WI38 (cell line): ENCODE results near the gene NUP205.

Experiments
- H3K4me3 ChIP-seq: 2 replicates; pipeline ENCODE4 v1.5.1; 2011; ENCODE audit warnings: low read depth, mild to moderate bottlenecking, control low read depth, low read length
- CTCF ChIP-seq: IDR thresholded peaks from 2 replicates; pipeline ENCODE4 v1.5.1; 2012; ENCODE audit warnings: low read depth, mild to moderate bottlenecking, control low read depth, low read length

NUP205 gene

DNA sequence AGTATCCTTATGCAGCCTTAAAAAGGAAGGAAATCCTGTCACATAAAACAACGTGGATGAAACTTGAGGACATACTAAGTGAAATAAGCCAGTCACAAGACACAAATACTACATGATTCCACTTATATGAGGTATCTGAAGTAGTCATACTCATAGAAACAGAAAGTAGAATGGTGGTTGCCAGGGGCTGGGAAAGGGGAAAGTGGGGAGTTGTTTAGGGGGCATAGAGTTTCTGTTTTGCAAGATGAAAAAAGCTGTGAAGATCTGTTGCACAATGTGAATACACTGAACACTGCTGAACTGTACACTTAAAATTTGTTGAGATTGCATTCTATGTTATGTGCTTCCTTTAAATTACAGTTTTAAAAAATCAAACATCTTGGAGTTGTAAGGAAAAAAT, 2.9 kb downstream of the NUP205 start:
- TF ChIP-seq CTCF, result no peak
- H3K4me3 ChIP-seq, result no peak overlapping the region

GRCh38 chr7:135562720-135563119, 5.0 kb downstream of the NUP205 start:
- TF ChIP-seq CTCF, result no peak
- no peak overlapping the region for H3K4me3 ChIP-seq

- TF ChIP-seq CTCF, result no peak
- no peak overlapping the region for H3K4me3 ChIP-seq
These were observed 14.1 kb downstream of the NUP205 start for GRCh38 chr7:135571834-135572233.

DNA sequence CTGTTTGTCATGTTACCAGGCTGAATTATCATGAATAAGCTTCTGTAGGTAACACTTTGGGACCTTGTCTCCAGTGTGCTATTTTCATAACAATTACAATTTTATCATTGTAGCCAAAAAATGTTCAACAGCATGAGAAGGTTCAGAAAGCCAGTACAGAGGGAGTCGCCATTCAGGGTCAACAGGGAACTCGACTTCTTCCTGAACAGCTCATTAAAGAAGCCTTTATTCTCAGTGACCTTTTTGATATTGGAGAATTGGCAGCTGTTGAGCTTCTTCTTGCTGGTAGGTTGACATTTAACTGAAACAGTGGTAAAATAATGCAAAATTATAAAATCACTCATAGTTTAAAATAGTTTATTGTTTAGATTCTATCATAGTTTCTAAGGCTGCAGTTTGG, 15.8 kb downstream of the NUP205 start:
- no peak overlapping the region for H3K4me3 ChIP-seq
- TF ChIP-seq CTCF, result no peak

- no peak for TF ChIP-seq CTCF
- H3K4me3 ChIP-seq, result no peak overlapping the region
These were observed 17.6 kb downstream of the NUP205 start for GRCh38 chr7:135575296-135575695.

GRCh38 chr7:135578569-135578968, 20.9 kb downstream of the NUP205 start:
- no peak overlapping the region for H3K4me3 ChIP-seq
- TF ChIP-seq CTCF, result no peak

- H3K4me3 ChIP-seq, result no peak overlapping the region
- no peak for TF ChIP-seq CTCF
These were observed 26.9 kb downstream of the NUP205 start for GRCh38 chr7:135584362-135585353.
